HT1080 (cell line): Measurements from ENCODE around the gene TMTC1. TPM values are rescaled to one million over a fixed set of nuclear protein-coding genes. Genes with fewer than 3 reads are reported as not detected.
A peak's percentile ranks its signal among the peaks of the same experiment; 100 is the strongest.

Experiments
- DNase-seq: peaks from one replicate; pipeline ENCODE4 v3.0.0-alpha.2; 2015; ENCODE audit warnings: low read depth
- total RNA-seq: library from RNA; depleted of rRNA; stranded (reverse); fragments of >200 nt; shearing (Covaris generic); gene quantifications from 2 replicates; pipeline ENCODE4 v1.2.3, GENCODE V29; 2014

The TMTC1 gene
- total RNA-seq, 1 experiment from 2014 or later = 0.11 TPM

- no peak for DNase-seq
These were observed 2.6 kb downstream of the TMTC1 start for GRCh38 chr12:29781188-29781587.

GRCh38 chr12:29780084-29780483, 3.7 kb downstream of the TMTC1 start:
- no peak for DNase-seq

GRCh38 chr12:29778531-29778930, 5.2 kb downstream of the TMTC1 start:
- DNase-seq = no peak

- no peak for DNase-seq
These were observed 10.7 kb downstream of the TMTC1 start for GRCh38 chr12:29773076-29773475.

GRCh38 chr12:29771786-29772185, 12.0 kb downstream of the TMTC1 start:
- no peak for DNase-seq

- no peak for DNase-seq
These were observed 12.6 kb downstream of the TMTC1 start for GRCh38 chr12:29771165-29771564.

- DNase-seq = peak; percentile 8
These were observed 14.4 kb downstream of the TMTC1 start for GRCh38 chr12:29769162-29769858.

- DNase-seq = no peak
These were observed 15.4 kb downstream of the TMTC1 start for GRCh38 chr12:29768372-29768771.

- no peak for DNase-seq
These were observed 20.4 kb downstream of the TMTC1 start for GRCh38 chr12:29763301-29763683.

GRCh38 chr12:29762637-29763300, 21.0 kb downstream of the TMTC1 start:
- no peak for DNase-seq

- DNase-seq = no peak
These were observed 23.8 kb downstream of the TMTC1 start for GRCh38 chr12:29759950-29760349.

- no peak for DNase-seq
These were observed 26.9 kb downstream of the TMTC1 start for GRCh38 chr12:29756741-29757390.

GRCh38 chr12:29754235-29755189, 29.2 kb downstream of the TMTC1 start:
- no peak for DNase-seq

- no peak for DNase-seq
These were observed 31.6 kb downstream of the TMTC1 start for GRCh38 chr12:29752121-29752520.

- DNase-seq = no peak
These were observed 32.1 kb downstream of the TMTC1 start for GRCh38 chr12:29751676-29752075.

- no peak for DNase-seq
These were observed 32.9 kb downstream of the TMTC1 start for GRCh38 chr12:29750928-29751220.

GRCh38 chr12:29750131-29750927, 33.4 kb downstream of the TMTC1 start:
- DNase-seq = no peak

GRCh38 chr12:29744365-29744764, 39.4 kb downstream of the TMTC1 start:
- no peak for DNase-seq

- DNase-seq = peak; percentile 70
These were observed 39.9 kb downstream of the TMTC1 start for GRCh38 chr12:29743801-29744200.

- no peak for DNase-seq
These were observed 40.7 kb downstream of the TMTC1 start for GRCh38 chr12:29743077-29743476.

- DNase-seq = no peak
These were observed 41.1 kb downstream of the TMTC1 start for GRCh38 chr12:29742646-29743045.
